Trophoblast cell (in vitro differentiated cells and primary cell): Measurements from ENCODE around the gene ZNF385C.

Experiments used
- DNase-seq, 2 donors: peaks; one replicate each; pipeline ENCODE4 v3.0.0-alpha.2; 2016
- H2AFZ ChIP-seq: 2 replicates; pipeline ENCODE4 v1.6.1; 2013; ENCODE audit warnings: low read length, moderate library complexity, mild to moderate bottlenecking; ENCODE audit not compliant: insufficient read depth, poor library complexity
- H2AK5ac ChIP-seq: 2 replicates; pipeline ENCODE4 v1.6.1; 2013; ENCODE audit warnings: mild to moderate bottlenecking, low read length
- H2BK120ac ChIP-seq: 2 replicates; pipeline ENCODE4 v1.6.1; 2013; ENCODE audit warnings: low read length, mild to moderate bottlenecking, moderate library complexity; ENCODE audit not compliant: insufficient read depth, poor library complexity
- H2BK12ac ChIP-seq: 2 replicates; pipeline ENCODE4 v1.6.1; 2013; ENCODE audit warnings: mild to moderate bottlenecking, low read length, moderate library complexity
- H2BK5ac ChIP-seq: 2 replicates; pipeline ENCODE4 v1.6.1; 2013; ENCODE audit warnings: low read length, low read depth, moderate library complexity, mild to moderate bottlenecking; ENCODE audit not compliant: poor library complexity
- H3K14ac ChIP-seq: 2 replicates; pipeline ENCODE4 v1.6.1; 2013; ENCODE audit warnings: mild to moderate bottlenecking, low read length
- H3K18ac ChIP-seq: 2 replicates; pipeline ENCODE4 v1.6.1; 2013; ENCODE audit warnings: mild to moderate bottlenecking, low read length
- H3K23ac ChIP-seq: 2 replicates; pipeline ENCODE4 v1.6.1; 2013; ENCODE audit warnings: low read length
- H3K27ac ChIP-seq: 2 replicates; pipeline ENCODE4 v1.5.1; 2013; ENCODE audit warnings: low read depth, mild to moderate bottlenecking, inconsistent platforms, low read length, moderate library complexity
- H3K27me3 ChIP-seq: 2 replicates; pipeline ENCODE4 v1.6.1; 2013; ENCODE audit warnings: inconsistent platforms, mild to moderate bottlenecking, low read length, moderate library complexity; ENCODE audit not compliant: insufficient read depth
- H3K36me3 ChIP-seq, 2 experiments: 1 replicate in 1 of 2; 2 replicates in 1 of 2; pipeline ENCODE4 v1.6.1; 2013; ENCODE audit warnings: low read length in 2 of 2, mild to moderate bottlenecking in 2 of 2, moderate library complexity in 1 of 2; ENCODE audit not compliant: insufficient read depth in 2 of 2, control insufficient read depth in 1 of 2
- H3K4ac ChIP-seq: 2 replicates; pipeline ENCODE4 v1.6.1; 2013; ENCODE audit warnings: low read depth, mild to moderate bottlenecking, low read length, moderate library complexity
- H3K4me1 ChIP-seq, 2 experiments: 1 replicate in 1 of 2; 2 replicates in 1 of 2; pipeline ENCODE4 v1.6.1; 2013; ENCODE audit warnings: low read length in 2 of 2, mild to moderate bottlenecking in 2 of 2, moderate library complexity in 1 of 2; ENCODE audit not compliant: insufficient read depth in 2 of 2, control insufficient read depth in 1 of 2
- H3K4me2 ChIP-seq: 2 replicates; pipeline ENCODE4 v1.6.1; 2013; ENCODE audit warnings: inconsistent platforms, mild to moderate bottlenecking, low read length, moderate library complexity
- H3K4me3 ChIP-seq: 2 replicates; pipeline ENCODE4 v1.5.1; 2013; ENCODE audit warnings: mild to moderate bottlenecking, low read depth, low read length, inconsistent platforms
- H3K79me1 ChIP-seq: one replicate; pipeline ENCODE4 v1.6.1; 2013; ENCODE audit warnings: low read length
- H3K79me2 ChIP-seq: 2 replicates; pipeline ENCODE4 v1.6.1; 2013; ENCODE audit warnings: low read length, mild to moderate bottlenecking; ENCODE audit not compliant: control insufficient read depth, insufficient read depth, poor library complexity
- H3K9ac ChIP-seq: 2 replicates; pipeline ENCODE4 v1.6.1; 2013; ENCODE audit warnings: mild to moderate bottlenecking, low read length
- H3K9me3 ChIP-seq: 2 replicates; pipeline ENCODE4 v1.6.1; 2013; ENCODE audit warnings: low read depth, mild to moderate bottlenecking, control low read depth, inconsistent platforms, low read length; ENCODE audit not compliant: insufficient read depth
- H4K12ac ChIP-seq: 2 replicates; pipeline ENCODE4 v1.6.1; 2013; ENCODE audit warnings: low read depth, mild to moderate bottlenecking, low read length, moderate library complexity
- H4K8ac ChIP-seq: 2 replicates; pipeline ENCODE4 v1.6.1; 2013; ENCODE audit warnings: low read depth, mild to moderate bottlenecking, low read length, moderate library complexity
- H4K91ac ChIP-seq: one replicate; pipeline ENCODE4 v1.6.1; 2013; ENCODE audit warnings: low read depth, mild to moderate bottlenecking, low read length, moderate library complexity
- WGBS: extraction: QIAGEN DNeasy Blood & Tissue Kit; methylation state at CpG from one replicate; pipeline ENCODE4 v1.1.7; 2013; ENCODE audit warnings: missing lambda C conversion rate; ENCODE audit not compliant: insufficient read length, insufficient coverage; ENCODE audit errors: extremely low coverage; 5-methylcytosine and 5-hydroxymethylcytosine counted together

The ZNF385C gene

DNA sequence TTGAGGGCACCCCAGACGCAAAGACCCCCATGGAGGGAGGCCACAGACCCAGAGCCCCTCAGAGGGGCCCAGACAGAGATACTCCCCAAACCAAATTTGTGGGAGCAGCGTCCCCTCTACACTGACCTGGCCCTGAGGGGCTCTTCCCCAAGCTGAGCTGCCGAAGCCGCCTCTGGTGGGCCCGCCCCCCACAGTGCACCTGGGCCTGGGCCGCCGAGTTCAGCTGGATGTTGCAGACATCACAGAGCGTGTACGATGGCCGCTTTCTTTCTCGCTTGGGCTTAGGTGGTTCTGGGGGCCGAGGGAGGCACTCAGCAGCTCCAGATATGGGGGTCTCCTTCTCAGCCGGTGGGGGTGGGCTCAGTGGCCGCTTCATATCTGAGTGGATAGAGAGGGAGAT, 35.6 kb downstream of the ZNF385C start:
- Histone ChIP-seq H2AK5ac (no peak overlapping the region), H3K14ac (no peak overlapping the region), H2BK12ac (no peak overlapping the region), H3K27me3 (no peaks in the 10 kb centered on the region), H3K4me1 (no peaks in the 10 kb centered on the region), H4K12ac (no peak overlapping the region), H2BK120ac (no peak overlapping the region), H3K79me1 (no peaks in the 10 kb centered on the region), H4K8ac (no peak overlapping the region), H3K9ac (no peak overlapping the region), H3K4me2 (no peak overlapping the region), H2BK5ac (no peak overlapping the region), H3K27ac (no peak overlapping the region), H2AFZ (no peak overlapping the region), H3K9me3 (peaks cover 5% of the 10 kb centered on the region), H3K36me3 (no peaks in the 10 kb centered on the region), H3K4me3 (no peak overlapping the region), H3K4ac (no peak overlapping the region), H3K18ac (no peak overlapping the region), H4K91ac (no peak overlapping the region), H3K79me2 (no peaks in the 10 kb centered on the region), H3K23ac (no peak overlapping the region)
- no CpG with 5 or more reads among the region's 14 CpGs for WGBS
- no peak for DNase-seq

DNA sequence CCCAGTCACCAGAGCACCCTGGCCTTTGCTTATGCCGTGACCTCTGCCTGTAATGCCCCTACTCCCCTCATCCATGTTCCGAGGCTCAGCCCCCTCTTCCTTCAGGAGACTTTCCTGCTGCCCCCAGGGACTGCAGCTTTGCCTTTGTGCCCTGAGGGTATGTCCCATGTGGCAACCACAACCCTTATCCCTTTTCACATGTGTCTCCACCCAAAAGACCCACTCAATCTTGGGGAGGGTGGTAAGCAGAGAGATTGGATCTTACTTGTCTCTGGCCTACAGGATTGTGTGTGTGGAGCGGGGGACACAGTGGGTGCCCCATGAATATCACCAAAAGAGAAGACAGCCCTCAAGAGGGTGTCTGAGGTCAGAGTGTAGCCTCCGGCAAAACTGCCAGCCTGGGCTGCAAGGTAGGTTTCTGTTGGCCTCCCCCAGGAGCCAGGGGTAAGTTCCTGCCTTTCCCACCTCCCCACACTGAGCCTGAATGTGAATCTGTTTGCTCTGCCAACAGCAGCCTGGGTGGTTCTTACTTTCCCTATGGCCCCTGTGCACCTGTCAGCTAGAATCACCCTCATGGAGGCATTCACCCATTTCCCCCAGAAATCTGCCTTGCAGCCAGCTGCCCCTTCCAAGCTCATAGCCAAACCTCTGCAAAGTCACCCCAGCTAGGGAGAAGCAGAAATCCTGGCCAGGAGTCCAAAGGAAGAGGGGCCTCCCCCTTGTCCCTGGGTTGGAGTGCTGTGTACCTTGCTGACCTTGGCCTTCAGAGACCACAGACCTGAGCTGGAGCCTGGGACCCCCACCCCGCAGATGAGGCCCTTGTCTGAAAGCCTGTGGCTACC, 36.4 kb downstream of the ZNF385C start:
- Histone ChIP-seq H3K27ac (no peak overlapping the region), H3K9me3 (peaks cover 5% of the 10 kb centered on the region), H2BK120ac (no peak overlapping the region), H3K36me3 (no peaks in the 10 kb centered on the region), H3K4me1 (no peaks in the 10 kb centered on the region), H3K9ac (no peak overlapping the region), H3K18ac (no peak overlapping the region), H4K91ac (no peak overlapping the region), H2BK5ac (no peak overlapping the region), H2BK12ac (no peak overlapping the region), H2AK5ac (no peak overlapping the region), H3K79me1 (no peaks in the 10 kb centered on the region), H4K12ac (no peak overlapping the region), H3K14ac (no peak overlapping the region), H3K4me3 (no peak overlapping the region), H3K27me3 (no peaks in the 10 kb centered on the region), H3K79me2 (no peaks in the 10 kb centered on the region), H3K4ac (no peak overlapping the region), H4K8ac (no peak overlapping the region), H3K23ac (no peak overlapping the region), H2AFZ (no peak overlapping the region), H3K4me2 (no peak overlapping the region)
- WGBS: no CpG with 5 or more reads among the region's 5 CpGs
- peak in 1 of 2 donors; percentile 12 for DNase-seq

DNA sequence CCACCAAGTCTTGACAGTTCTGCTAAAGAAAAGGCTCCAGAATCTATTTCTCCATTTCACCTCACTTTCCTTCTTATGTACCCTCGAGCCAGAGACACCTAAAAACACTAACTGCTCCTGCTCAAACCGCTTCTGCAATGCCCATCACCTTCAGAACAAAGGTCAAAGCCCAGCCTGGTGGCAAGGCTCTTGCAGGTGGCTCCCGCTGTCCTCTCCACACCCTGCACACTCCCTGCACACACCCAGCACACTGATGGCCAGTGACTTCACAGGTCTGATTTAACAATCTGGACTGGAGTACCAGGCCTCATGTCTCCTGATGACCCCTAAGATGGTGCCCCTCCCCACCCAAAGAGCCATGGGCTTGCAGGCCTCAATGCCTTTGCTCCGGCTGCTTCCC, 38.0 kb downstream of the ZNF385C start:
- Histone ChIP-seq H3K4me2 (no peak overlapping the region), H3K79me1 (no peaks in the 10 kb centered on the region), H2AK5ac (no peak overlapping the region), H4K12ac (no peak overlapping the region), H3K9ac (no peak overlapping the region), H2AFZ (no peak overlapping the region), H4K91ac (no peak overlapping the region), H3K4me1 (no peaks in the 10 kb centered on the region), H3K79me2 (no peaks in the 10 kb centered on the region), H3K36me3 (no peaks in the 10 kb centered on the region), H3K18ac (no peak overlapping the region), H3K27ac (no peak overlapping the region), H3K4ac (no peak overlapping the region), H3K9me3 (peaks cover 5% of the 10 kb centered on the region), H2BK120ac (no peak overlapping the region), H3K27me3 (no peaks in the 10 kb centered on the region), H3K4me3 (no peak overlapping the region), H2BK5ac (no peak overlapping the region), H2BK12ac (no peak overlapping the region), H3K23ac (no peak overlapping the region), H3K14ac (no peak overlapping the region), H4K8ac (no peak overlapping the region)
- no peak for DNase-seq
- no CpG with 5 or more reads among the region's 4 CpGs for WGBS

DNA sequence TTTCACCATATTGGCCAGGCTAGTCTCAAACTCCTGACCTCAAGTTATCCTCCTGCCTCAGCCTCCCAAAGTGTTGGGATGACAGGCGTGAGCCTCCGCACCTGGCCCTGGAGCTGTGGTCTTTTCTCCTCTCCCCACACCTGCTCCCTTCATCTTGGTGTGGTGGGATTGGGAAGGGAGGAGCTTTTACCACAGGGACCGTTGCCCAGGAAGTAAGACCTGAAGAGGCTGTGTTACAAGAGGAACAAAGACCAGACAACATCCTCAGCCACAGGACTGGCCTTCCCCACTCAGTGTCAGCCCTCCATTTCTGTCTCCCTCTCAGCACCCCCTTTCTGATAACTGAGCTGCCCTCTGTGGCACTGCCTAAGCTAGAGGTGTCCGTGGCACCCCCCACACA, 38.5 kb downstream of the ZNF385C start:
- no peaks in the 10 kb centered on the region for H3K79me1 ChIP-seq
- H3K4ac ChIP-seq: no peak overlapping the region
- no peak overlapping the region for H3K18ac ChIP-seq
- H3K79me2 ChIP-seq: no peaks in the 10 kb centered on the region
- H4K91ac ChIP-seq: no peak overlapping the region
- H3K4me3 ChIP-seq: no peak overlapping the region
- H3K27me3 ChIP-seq: no peaks in the 10 kb centered on the region
- peaks cover 5% of the 10 kb centered on the region for H3K9me3 ChIP-seq
- H3K23ac ChIP-seq: no peak overlapping the region
- no peak overlapping the region for H3K14ac ChIP-seq
- H3K4me1 ChIP-seq: no peaks in the 10 kb centered on the region
- H2BK12ac ChIP-seq: no peak overlapping the region
- WGBS: no CpG with 5 or more reads among the region's 4 CpGs
- no peak overlapping the region for H3K9ac ChIP-seq
- no peak overlapping the region for H2AK5ac ChIP-seq
- no peak for DNase-seq
- H3K4me2 ChIP-seq: no peak overlapping the region
- no peak overlapping the region for H4K12ac ChIP-seq
- no peak overlapping the region for H3K27ac ChIP-seq
- H2AFZ ChIP-seq: no peak overlapping the region
- no peaks in the 10 kb centered on the region for H3K36me3 ChIP-seq
- H2BK120ac ChIP-seq: no peak overlapping the region
- H2BK5ac ChIP-seq: no peak overlapping the region
- H4K8ac ChIP-seq: no peak overlapping the region
